ENCODE data around the gene KLHL17. TPM values are rescaled to one million over a fixed set of nuclear protein-coding genes. Genes with fewer than 3 reads are reported as not detected.
"Not testable (repeated sequence)": the region's sequence is repeated elsewhere in the genome, so short reads cannot be mapped to it uniquely, and the experiment has no call there.

KLHL17 gene
- total RNA-seq, 1 donor from 2014 or later: 5.8 TPM

DNA sequence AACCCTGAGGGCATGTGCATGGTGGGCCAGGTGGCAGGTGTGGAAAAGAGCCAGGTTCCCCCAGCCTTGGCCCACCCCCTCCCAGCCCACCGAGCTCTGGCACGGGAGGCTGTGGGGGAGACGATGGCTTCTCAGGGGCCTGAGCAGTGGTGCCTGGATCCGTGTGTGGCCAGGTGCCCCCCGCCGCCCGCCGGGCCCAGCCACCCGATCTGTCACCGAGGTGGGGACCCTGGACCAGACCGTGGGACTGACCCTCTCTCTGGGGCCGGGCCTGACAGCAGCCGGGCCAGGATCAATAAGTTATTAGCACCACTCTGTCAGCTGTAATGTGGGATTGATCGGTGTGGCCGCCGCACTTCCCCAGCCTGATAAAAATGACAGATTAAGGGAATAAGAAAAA lies 22.9 kb upstream of the KLHL17 start:
- no peak for ATAC-seq

DNA sequence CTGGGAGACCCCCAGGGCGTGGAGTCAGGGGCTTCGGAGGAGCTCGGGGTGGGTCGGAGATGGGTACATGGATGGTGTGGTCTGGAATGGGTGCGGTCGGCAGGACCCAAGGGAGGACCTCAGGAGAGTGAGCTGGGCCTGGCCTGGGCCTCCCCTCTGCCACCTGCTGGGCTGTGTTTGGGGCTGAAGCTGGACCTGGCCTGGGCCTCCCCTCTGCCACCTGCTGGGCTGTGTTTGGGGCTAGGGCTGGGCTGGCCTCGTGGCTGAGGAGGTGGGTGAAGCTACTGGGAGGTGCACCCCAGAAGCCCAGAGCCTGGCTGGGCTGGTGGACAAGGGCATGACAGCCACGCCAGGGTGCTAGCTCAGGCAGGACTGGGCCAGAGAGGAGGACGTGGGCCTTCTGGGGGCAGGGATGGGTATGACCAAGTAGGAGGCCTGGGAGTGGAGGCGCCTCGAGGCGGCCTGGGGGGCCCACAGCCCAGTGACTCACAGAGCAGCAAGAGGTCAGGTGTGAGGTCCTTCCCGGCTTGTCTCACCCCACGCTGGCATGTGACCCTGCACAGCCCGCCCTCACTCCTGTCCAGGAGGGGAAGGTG lies 22.2 kb upstream of the KLHL17 start:
- peak; percentile 56 for ATAC-seq

DNA sequence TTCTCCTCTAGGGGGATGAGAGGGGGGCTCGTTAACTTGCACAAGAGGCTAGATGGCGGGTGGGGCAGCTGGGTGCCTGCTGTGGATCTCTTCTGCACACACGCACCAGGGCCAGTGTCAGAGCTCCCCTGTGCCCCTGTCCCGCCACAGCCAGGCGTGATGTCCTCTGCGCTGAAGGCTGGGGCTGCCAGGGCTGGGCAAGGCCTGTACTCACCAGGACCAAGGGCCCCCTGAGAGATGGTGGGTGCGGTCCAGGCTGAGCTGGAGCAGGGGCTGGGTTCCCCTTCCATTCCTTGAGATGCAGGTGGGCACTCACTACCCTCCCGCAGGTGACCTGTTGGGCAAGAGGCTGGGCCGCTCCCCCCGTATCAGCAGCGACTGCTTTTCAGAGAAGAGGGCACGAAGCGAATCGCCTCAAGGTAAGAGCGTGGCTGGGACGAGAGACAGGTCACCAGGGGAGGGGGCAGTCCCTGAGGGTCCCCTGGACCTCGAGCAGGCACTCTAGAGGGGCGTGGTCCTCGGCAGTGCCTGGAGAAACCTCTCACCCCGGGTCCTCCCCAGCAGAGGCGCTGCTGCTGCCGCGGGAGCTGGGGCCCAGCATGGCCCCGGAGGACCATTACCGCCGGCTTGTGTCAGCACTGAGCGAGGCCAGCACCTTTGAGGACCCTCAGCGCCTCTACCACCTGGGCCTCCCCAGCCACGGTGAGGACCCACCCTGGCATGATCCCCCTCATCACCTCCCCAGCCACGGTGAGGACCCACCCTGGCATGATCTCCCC lies 21.5 kb upstream of the KLHL17 start:
- no peak for ATAC-seq

DNA sequence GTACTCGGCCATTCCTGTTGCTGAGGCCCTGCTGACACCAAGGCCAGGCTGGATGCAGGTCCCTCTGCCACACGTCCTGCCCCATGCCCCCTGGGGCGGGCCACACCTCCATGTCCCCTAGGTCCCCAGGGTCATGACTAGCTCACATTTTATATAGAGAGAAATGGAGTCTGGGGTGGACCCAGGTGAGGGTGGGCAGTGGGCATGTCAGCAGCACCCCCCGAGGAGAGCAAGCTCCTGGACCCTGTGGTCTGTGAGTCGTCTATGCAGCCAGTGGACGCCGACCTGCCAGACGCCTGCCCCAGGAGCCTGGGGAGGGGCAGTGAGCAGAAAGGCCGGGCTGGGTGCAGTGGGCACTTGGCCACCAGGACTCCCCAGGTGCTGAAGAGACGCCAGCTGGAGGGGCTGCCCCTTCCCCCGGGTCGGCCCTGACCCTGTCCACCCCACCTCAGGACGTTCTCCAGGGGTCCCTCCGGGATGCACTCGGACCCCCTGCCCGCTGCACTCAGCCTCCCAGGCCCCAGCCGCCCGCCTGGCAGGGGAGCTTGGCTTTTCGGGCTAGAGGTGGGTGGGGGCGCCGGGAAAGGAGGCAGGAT lies 20.8 kb upstream of the KLHL17 start:
- no peak for ATAC-seq

DNA sequence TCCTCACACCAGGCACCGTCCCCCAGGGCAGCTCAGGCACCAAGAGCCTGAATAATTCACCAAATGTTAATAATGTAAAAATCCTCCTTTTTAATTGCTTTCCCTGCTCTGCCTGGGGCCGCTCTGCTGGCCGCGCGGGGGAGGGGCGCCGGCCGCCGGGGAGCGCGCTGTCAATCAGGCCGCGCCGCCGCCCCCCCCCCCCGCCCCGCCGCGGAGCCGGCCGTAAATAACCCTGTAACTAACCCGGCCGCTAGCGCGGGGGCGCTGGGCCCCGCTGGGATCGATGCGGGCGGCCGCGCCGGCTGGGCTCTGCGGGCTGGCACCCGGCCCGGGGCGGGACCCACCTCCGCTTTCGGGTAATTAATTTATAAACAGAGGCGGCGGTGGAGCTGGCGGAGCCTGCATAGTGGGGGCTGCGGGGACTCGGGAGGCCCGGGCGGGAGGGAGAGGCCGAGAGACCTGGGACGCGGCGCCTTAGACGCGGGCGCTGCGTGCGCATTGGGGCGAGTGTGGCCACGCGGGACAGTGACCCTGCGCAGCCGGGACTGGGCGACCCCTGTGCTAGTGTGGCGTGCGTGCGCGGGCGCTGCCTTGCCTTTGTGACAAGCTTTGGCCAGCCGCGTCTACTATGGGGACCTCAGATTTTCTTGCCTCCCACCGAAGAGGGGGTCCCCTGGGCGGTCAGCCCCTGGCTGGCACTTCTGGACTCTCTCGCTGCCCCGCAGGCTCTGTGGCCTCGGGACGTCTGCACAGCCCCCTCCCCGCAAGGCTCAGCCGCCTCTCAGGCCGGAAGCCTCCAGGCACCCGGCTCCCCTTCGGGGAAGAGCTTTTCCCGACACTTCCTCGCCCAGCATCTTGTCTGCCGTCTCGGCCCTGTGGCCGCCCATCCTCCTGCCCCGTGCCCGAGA lies 20.0 kb upstream of the KLHL17 start:
- ATAC-seq: no peak

DNA sequence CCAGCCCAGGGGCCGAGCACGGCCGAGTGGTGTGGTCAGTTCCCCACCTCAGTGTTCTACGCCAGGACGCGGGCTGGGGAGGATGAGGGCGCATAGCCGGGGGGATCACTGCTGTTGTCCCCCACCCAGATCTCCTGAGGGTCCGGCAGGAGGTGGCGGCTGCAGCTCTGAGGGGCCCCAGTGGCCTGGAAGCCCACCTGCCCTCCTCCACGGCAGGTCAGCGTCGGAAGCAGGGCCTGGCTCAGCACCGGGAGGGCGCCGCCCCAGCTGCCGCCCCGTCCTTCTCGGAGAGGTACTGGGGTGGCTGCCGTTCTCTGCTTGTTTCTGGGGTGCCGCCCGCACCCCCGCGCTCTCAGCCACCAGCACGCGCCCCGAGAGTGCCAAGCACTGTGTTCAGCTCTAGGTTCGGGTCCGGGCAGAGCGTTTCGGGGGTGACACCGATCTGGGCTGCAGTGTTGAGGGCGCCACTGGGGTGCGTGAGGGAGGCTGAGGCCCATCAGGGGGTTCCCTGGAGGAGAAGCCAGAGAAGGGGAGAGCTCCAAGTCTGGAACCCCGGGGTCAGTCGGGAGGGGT lies 19.3 kb upstream of the KLHL17 start:
- no peak for ATAC-seq

DNA sequence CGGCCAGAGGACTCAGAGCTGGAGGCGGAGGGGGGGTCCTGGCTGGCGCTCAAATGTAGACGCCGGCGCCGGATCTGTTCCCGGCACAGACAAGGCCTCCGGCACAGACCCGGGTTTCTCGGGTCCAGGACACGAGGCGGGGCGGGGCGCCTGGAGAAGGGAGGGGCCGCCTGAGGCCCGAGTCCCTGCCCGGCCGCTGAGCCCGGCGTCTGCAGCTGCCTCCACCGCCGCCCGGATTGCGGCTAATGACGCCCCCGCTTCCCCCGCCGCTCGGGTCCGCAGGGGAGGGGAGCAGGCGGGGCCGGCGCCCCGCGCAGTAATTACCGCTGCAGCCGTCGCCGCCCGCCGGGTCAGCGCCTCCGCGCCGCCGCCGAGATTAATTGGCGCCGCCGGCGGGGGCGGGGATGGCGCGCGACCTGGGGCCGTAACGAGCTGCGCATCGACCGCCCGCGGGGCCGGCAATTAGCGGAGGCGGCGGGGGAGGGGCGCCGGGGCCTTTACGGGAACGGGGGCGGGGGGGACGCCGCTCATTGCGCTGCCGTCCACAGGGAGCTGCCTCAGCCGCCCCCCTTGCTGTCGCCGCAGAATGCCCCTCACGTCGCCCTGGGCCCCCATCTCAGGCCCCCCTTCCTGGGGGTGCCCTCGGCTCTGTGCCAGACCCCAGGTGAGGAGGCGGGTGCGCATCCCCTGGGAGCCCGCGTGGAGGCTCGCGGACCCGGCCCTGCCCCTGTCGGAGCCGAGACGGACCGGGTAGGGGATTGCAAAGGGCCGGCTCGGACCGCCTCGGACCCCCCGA lies 18.6 kb upstream of the KLHL17 start:
- peak; percentile 40 for ATAC-seq

DNA sequence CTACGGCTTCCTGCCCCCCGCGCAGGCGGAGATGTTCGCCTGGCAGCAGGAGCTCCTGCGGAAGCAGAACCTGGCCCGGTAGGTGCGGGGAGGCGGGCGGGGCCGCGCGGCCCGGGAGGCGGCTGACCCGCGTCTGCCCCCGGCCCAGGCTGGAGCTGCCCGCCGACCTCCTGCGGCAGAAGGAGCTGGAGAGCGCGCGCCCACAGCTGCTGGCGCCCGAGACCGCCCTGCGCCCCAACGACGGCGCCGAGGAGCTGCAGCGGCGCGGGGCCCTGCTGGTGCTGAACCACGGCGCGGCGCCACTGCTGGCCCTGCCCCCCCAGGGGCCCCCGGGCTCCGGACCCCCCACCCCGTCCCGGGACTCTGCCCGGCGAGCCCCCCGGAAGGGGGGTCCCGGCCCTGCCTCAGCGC lies 18.0 kb upstream of the KLHL17 start:
- ATAC-seq: peak; percentile 2

DNA sequence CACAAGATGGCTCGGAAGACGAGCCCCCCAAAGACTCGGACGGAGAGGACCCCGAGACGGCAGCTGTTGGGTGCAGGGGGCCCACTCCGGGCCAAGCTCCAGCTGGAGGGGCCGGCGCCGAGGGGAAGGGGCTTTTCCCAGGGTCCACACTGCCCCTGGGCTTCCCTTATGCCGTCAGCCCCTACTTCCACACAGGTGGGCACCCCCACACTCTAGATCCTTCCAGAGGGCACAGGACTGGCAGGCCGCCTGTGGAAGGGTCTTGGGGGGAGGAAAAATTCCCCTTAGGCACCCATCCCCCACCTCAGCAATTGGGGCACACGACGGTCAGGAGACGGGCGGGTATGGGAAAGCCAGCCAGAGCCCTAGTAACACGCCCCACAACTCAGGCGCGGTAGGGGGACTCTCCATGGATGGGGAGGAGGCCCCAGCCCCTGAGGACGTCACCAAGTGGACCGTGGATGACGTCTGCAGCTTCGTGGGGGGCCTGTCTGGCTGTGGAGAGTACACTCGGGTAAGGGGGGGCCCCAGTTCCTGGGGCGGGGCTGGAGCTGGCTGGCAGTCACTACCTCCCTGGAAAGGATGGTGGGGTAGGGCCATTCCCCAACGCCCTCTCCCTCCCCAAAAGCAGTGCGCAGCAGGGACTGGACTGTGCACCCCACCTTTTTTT lies 17.4 kb upstream of the KLHL17 start:
- ATAC-seq: peak; percentile 1

DNA sequence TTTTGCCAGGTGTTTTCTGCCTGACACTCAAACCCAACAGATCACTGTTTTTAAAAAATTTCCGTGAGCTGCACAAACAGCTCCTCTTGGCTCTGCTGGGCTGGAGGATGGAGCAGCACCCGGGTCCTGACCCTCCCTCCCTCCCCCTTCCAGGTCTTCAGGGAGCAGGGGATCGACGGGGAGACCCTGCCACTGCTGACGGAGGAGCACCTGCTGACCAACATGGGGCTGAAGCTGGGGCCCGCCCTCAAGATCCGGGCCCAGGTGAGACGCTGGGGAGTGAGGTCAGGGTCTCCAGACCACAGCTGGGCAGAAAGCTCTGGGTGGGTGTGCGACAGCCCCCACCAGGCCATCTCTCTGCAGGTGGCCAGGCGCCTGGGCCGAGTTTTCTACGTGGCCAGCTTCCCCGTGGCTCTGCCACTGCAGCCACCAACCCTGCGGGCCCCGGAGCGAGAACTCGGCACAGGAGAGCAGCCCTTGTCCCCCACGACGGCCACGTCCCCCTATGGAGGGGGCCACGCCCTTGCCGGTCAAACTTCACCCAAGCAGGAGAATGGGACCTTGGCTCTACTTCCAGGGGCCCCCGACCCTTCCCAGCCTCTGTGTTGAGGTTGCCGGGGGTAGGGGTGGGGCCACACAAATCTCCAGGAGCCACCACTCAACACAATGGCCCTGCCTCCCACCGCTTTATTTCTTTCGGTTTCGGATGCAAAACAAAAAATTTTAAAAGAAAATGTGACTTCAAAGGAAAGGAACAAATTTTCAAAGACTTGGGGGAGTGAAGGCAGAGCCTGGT lies 16.6 kb upstream of the KLHL17 start:
- no peak for ATAC-seq

DNA sequence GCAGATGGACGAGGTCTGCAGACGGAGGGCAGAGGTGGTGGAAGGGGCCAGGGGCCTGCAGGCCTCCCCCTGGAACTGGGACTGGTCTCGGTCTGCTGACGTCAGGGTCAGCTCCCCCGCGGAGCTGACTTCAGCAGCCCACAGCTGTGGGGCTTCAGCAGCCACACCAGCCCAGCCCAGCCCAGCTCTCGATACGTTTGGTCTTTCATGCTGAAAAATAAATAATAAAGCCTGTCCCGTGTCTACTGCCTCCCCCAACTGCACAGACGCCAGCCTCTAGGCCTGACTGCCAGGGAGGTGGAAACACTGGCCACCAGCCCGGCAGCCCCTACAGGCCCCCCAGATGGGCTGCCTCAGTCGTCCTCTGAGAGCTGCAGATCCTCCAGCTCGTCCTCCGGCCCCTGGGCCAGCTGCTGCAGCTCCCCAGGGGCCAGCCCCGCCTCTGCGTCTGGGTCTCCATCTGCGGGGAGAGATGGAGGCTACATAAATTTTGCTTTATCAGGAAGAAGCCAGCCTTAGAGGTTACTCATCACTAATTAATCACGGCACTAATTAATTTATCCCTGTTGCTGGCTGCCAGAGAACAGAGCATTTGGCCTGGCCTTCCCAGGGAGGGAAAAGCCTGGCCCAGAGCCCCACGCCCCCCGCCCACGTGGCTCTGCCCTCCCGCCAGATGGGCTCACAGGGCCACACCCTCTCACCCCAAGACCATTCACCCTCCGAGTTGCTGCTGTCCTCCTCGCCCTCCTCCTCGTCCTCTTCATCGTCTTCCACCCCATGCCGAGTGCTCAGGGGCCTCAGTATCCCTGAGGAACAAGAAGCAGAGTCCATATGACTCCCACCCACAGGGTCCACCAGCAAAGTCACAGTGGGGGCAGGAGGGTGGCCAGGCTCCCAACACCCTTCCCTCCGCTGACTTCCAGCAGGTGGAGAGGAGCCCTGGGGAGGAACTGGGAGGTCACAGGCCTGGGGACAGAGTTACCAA lies 15.8 kb upstream of the KLHL17 start:
- no peak for ATAC-seq

DNA sequence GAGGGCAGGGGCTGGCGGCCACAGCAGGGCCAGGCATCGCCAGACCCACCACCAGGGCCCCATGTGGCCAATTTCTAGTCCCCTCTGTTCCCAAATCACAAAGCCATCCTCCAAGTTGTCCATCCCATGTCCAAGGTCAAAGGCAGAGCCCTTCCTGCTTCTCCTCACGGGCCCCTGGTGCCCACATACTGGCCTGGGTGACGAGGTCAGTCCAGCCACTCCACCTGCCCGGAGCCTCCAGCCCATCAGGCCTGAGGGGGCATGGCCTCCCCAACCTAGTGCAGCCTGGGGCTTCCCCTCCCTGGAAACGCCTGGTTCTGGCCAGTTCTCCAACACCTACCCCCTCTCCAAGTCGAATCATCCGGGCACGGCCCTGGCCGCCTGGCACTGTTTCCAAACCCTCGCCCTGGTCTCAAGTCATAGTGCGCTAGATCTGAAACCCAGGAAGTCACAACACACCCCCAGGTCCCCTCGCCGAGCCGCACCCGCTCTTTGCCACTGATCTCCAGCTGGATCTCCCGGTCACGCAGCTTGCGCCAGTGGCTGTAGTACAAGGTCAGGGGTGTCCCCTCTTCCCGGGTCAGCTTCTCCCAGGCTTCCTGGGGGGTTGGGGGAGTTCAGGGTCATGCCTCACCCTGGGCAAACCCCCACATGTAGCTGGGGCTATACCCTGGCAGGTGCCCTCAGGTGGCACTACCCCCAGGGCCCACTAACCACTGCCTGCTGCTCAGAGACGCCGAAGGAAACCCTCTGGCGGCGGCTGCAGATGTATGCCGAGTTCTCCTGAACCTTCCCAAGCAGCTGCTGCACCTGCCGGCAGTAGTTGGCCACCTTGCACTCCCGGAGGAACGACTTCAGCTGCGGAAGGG lies 14.5 kb upstream of the KLHL17 start:
- no peak for ATAC-seq

DNA sequence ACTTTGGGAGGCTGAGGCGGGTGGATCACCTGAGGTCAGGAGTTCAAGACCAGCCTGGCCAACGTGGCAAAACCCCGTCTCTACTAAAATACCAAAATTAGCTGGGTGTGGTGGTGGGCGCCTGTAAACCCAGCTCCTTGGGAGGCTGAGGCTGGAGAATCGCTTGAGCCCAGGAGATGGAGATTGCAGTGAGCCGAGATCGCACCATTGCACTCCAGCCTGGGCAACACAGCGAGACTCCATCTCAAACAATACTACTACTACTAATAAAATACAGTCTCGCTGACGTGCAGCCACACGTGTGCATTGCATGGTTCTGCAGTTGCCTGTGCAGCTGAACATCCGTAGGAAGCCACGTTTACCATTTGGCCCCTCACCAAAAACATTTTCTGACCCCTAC lies 13.6 kb upstream of the KLHL17 start:
- not testable (repeated sequence) for ATAC-seq

DNA sequence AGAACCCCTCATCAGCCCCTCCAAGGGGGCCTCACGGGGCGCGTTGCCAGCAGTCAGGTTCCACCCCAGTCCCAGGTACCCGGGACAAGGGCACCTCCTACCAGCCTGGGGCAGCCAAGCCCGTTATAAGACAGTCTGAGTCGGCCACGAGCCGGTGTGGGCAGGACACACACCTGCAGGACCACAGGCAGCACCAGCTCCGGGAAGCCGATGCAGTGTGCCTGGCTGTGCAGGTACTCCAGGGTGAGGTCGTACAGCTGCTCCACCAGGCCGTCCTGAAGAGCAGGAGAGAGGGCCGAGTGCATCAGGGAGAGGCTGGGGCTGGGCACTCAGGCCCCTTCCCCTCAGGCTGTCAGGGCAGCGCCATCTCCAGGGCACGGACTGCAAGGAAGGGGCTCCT lies 12.4 kb upstream of the KLHL17 start:
- no peak for ATAC-seq

DNA sequence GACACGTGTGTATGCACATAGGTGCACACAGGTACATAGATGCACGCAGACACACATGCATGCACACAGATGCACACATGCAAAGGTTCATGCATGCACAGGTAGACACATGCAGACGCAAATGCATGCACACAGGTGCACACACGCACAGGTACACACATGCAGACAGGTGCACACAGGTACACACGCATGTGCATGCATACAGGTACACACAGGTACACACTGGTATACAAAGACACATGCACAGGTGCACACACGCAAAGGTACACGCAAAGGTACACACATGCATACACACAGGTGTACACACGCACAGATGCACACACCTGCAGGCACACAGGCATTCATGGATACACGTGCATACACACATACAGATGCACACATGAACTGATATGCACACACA lies 10.1 kb upstream of the KLHL17 start:
- no peak for ATAC-seq

DNA sequence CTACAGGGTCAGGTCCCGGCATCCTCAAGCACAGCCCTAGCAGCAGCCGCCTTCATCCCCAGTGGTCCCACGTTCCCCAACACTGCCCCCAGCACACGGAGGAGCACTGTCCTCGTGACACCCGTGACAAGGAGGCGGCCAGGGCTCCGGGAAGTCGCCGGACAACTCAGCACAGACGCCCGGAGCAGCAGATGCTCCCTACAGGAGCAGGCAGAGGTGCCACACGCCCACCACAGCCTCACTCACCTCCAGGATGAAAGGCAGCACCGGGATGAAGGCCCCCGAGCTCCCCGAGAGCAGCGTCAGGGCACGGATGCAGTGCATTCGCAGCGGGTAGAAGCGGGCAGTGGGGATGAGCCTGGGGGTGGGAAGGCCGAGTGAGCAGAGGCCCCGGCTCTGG lies 9.5 kb upstream of the KLHL17 start:
- no peak for ATAC-seq

DNA sequence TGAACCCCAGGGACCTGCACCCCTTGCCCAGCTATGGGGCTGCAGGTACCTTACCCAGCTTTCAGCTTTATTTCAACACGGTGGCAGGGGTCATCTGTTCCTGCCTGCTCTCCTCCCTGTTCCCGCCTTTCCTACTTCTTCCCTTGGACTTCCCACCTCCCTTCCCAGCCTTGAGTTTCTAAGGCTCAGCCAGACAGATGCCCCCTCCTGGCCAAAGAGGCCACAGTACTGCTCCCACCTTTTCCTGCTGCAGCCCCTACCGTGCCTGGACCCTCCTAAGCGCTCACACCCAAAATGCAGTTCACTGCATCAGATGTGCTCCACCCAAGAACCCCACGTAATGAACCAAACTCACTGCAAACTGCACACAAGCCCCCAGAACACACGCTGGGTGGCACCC lies 9.0 kb upstream of the KLHL17 start:
- no peak for ATAC-seq

DNA sequence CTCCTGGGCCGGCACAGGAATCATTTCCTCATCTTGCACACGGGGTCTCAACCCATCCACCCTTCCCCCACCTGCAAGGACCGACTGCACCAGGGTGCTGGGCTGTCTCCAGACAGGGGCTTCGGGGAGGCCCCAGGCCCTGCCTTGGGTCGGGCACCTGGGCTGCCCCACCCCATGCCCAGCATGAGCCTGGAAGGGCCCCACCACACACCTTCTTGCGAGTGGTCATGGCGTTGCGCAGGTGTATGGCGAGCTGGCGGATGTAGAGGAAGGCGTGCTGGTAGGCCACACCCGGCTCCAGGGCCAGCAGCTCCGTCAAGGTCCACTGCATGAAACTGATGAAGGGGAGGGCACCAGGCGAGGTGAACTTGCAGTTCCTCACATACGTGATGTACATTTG lies 8.2 kb upstream of the KLHL17 start:
- ATAC-seq: no peak
